NCI-H510A treated with DMSO at 0.1 percent for 48 hours (cell line): Measurements from ENCODE around the gene DMGDH.
A peak's percentile ranks its signal among the peaks of the same experiment; 100 is the strongest.

ENCODE experiments used
- DNase-seq: peaks from one replicate; lab custom pipeline; 2025; lab: John Stamatoyannopoulos, UW

DMGDH gene

DNA sequence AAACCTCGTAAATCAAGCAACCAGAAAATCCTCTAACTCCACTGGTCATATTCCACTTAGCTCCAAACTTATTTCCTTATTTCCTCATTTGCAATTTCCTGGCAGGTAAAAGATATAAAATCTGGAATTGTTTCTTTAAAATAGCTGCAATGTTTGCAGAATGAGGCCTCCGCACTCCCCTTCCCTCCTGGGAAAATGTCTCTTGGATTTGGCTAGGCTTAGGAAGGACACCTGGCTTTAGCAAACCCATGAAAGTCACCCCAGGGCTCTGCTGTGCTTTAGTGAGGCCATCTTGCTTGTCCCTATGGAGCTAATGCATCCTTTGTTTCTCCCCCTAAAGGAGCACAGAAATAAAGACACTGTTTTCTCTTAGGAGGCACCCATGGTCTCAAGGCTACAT is 94.9 kb downstream of the DMGDH start:
- no peak for DNase-seq

DNA sequence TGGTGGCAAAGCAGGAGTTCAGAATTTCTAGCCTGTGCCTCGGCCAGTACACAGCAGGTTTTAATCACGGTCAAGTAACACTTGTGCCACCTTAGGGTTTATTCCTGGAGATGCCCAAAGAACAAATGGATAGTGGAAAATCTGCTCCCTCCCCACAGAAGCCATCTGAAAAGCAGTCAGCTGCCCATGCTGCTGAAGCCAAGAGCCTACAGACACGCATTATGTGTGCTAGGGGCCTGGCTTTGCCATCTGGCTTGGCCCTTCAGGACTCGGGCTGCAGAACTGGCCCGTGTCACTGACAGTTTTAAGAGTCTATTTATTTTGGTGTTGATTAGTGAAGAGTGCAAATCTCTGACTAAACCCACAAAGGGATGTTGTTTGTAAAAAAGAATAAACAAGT is 95.5 kb downstream of the DMGDH start:
- no peak for DNase-seq

DNA sequence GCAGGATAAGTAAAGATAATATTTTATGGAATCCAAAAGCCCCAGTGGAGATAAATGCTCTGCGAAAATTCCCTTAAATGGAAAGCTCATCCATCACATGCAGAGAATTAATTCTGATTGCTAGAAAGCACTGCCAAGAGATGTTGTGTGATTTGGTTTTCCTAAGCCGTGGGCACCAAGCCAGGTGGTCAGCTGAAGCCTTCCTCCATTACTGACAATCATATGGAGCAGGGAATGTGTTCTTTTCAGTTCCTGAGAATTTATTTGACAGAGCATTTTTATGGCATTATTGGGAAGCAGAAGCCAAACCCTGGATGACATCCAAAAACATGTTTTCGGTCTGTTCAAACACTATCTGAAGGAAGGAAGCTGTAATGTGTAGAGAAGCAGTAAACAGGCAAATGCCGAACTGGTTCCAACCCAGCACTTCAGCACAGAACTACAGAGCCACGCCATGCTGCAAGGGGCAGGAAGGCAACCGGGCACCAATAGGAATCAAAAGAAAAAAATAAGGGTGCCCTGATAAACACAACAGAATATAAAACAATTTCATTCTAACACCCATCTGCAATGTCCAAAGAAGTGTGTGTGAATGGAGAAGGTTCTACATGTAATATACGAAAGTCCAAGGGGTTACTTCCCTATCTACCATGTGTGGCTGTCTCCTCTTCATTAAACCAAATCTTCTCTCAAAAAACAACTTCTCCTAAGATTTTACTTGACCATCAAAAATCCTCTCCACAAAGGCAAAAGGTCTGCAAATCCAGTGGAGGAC is 96.6 kb downstream of the DMGDH start:
- no peak for DNase-seq

DNA sequence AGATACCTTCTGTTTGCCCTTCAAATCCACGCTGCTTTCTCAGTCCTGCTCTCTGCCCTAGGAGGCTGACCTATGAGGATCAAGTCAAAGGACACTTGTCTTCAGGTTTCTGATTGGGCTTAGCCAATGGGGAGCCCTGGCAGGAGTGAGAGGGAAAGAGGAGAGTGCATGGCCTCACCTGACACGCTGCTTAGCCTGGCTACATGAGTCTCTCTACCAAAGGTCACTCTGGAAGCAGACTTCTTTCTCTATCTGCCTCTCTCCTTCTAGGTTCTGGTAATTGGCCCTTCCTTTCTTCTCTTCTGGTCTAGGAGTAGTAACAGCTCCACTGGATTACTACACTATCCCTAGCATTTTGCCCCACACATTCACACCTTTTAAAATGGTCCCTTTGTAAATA is 97.5 kb downstream of the DMGDH start:
- DNase-seq: no peak

DNA sequence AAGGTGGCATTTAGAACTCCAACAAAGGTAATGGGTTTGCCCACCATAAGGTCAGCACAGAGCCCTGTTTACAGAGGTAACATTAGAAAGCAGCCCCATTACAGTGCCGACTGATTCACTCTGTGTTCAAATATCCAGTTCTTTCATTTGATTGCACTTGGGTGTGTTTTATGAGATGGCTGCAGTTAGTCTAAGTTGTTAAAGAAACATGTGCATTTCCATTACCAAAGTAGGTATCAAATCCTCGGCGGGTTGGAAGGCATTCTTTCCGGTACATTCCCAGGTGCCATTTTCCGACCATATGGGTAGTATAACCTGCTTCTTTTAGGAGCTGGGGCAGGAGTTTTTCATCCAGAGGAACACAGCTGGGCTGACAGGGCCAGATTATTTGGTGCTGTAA is 100.7 kb downstream of the DMGDH start:
- DNase-seq: no peak

DNA sequence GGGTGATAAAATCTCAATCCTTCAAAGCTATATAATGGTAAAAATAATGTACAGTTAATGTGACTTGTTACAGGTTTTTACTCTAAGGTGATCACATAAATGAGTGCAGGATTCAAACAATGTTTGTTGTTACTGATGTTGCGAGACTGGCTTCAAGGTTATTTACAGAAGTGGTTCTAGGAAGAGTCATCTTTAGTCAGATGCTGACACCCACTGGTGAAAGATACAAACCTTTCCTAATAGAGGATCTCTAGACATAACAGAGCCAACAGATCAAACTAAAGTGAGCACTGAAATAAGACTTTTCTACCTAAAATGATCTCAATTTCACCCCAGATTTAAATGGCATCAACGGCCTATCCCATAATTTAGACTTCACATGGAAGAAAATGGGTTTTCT is 104.6 kb downstream of the DMGDH start:
- DNase-seq: peak; percentile 45

DNA sequence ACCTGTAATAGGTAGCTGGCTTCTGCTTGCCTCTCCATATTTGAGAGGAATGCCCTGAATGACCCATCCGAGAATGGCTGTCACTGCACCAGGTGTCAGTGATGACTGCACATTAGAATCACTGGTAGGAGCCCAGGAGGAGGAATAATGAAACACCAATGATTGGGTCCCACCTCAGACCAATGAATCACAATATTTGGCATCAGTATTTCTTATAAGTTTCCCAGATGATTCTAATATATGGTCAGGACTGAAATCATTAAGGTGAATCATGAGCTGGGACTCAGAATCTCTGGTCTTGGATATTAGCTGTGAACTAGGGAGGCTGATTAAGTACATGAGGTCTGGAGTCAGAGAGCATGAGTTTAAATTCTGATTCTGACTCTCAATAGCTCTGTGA is 107.7 kb downstream of the DMGDH start:
- no peak for DNase-seq

DNA sequence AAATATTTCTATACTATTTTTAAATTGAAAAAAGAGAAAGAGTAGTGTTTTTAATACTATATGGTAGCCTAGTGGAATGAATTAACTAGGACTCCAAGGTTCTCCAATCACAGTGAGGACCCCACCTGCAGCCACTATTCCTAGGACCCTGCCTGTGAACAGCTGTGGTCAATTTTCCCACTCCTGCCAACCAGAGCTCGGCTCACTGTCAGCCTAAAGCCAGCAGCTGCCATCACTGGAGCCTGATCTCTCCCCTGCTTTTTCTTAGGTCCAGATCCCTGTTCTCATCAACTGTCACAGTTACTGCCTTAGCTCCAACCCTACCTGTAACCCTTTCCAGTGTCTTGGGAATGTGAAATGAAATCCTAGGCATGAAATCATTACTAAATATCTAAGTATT is 109.7 kb downstream of the DMGDH start:
- no peak for DNase-seq

DNA sequence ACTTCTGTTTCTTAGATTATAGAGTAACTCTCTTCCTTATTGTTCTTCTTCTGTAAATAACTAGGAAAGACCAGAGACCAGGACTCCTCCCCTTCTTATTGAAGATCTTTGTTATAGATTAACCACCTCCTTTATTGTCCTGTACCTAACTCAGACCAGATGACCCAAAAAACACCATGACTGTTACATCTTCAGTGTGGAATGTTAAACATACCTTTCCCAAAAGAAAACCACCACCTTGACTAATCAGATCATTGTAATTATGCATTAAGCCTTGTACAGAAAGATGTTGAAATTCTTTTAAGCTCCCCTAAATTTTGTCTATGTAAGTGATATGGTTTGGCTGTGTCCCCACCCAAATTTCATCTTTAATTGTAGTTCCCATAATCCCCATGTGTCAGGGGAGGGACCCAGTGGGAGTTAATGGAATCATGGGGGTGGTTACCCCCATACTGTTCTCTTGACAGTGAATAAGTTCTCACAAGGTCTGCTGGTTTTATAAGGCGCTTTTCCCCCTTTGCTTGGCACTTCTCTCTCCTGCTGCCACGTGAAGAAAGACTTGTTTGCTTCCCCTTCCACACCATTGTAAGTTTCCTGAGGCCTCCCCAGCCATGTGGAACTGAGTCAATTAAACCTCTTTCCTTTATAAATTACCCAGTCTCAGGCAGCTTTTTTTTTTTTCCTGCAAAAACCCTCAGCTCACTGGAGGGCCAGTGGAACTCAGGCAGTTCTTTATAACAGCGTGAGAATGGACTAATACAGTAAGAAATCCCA is 110.6 kb downstream of the DMGDH start:
- no peak for DNase-seq

DNA sequence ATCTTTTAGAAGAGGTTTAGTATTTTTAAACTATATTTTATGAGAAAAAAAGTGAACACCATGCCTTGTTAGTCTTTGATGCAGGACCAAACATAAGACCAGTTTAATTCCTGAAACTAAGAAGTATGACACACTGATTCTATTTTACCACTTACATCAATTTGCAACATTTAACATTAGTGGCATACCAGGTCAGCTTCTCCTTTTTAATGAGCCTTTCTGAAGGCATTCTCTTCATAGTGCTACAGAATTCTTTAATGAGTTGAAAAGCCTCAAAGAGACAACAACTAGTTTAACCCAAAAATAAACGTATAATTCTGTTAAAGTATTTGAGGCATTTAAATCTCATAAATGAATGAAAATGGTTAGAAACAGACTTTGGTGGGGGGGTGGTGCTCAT is 112.6 kb downstream of the DMGDH start:
- DNase-seq: no peak

DNA sequence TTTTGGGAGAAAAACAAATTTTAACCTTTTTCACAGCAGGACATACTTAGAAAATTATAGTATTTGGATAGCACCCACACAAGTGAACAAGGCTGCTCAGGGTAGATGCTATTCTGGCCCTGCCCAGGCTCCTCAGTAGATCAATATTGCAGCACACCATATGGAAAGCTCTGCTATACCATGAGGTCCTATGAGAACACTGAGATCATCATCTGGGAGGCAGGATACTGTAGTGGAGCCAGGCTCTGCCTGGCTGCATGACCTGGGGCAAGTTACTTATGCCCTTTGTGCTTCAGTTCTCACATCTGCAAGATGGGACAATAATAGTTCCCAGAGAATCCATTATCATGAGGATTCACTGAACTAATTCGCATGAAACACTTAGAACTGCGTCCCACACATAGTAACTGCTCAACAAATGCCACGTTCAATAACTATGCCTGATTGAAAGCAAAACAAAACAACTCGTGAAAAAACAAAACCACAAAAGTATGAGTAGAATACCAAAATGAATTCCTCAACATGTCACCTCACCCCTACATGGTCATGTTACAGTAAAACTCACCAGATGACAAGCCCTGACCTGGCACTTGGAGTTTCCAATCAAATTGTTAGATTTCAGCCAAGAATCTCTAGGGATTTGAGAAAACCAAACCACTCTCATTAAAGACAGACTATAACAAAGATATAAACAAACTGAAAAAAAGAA is 116.2 kb downstream of the DMGDH start:
- no peak for DNase-seq
